H1 (cell line): Measurements from ENCODE around the gene LRP1. TPM values are rescaled to one million over a fixed set of nuclear protein-coding genes. Genes with fewer than 3 reads are reported as not detected.

Source experiments
- CTCF ChIA-PET: fragments of 300-600 bp; sonication (Branson Sonifier 250); formaldehyde crosslinking; loops from one replicate; lab custom pipeline; 2021; ENCODE audit not compliant: partially characterized antibody; lab: Charles Lee
- POLR2A ChIA-PET: fragments of 300-600 bp; sonication (Branson Sonifier 250); formaldehyde crosslinking; loops from one replicate; lab custom pipeline; 2021; ENCODE audit warnings: inconsistent platforms; ENCODE audit not compliant: partially characterized antibody; lab: Charles Lee
- DNase-seq, 2 experiments: peaks; one replicate each; pipeline versions ENCODE4 v3.0.0 to v3.0.0-alpha.2; 2010 to 2022; ENCODE audit warnings: low spot score in 2 of 2, low read depth in 1 of 2, mixed read lengths in 1 of 2
- FAIRE-seq: peaks from 2 replicates; lab custom pipeline; 2011; peaks lifted over from hg19 to GRCh38; lab: Jason Lieb, UNC
- H2AFZ ChIP-seq: 2 replicates; pipeline ENCODE4 v1.8.1; 2012; ENCODE audit warnings: low read length, inconsistent platforms
- H2AK5ac ChIP-seq: 2 replicates; pipeline ENCODE4 v1.6.1; 2013; ENCODE audit warnings: low read depth, low read length
- H2BK120ac ChIP-seq: replicated peaks from 2 replicates; pipeline ENCODE3; 2013; ENCODE audit warnings: low read depth, low read length, inconsistent platforms
- H2BK12ac ChIP-seq: 2 replicates; pipeline ENCODE4 v1.6.1; 2013; ENCODE audit warnings: low read depth, low read length
- H2BK15ac ChIP-seq: 2 replicates; pipeline ENCODE4 v1.6.1; 2013; ENCODE audit warnings: low read length
- H2BK20ac ChIP-seq: 2 replicates; pipeline ENCODE4 v1.6.1; 2013; ENCODE audit warnings: low read length
- H2BK5ac ChIP-seq: 2 replicates; pipeline ENCODE4 v1.6.1; 2013; ENCODE audit warnings: low read depth, low read length
- H3K14ac ChIP-seq: 2 replicates; pipeline ENCODE4 v1.6.1; 2013; ENCODE audit warnings: inconsistent platforms; ENCODE audit not compliant: insufficient read length
- H3K18ac ChIP-seq: 2 replicates; pipeline ENCODE4 v1.6.1; 2013; ENCODE audit warnings: low read length; ENCODE audit errors: extremely low read depth
- H3K23ac ChIP-seq: 2 replicates; pipeline ENCODE4 v1.6.1; 2013; ENCODE audit warnings: inconsistent platforms; ENCODE audit not compliant: insufficient read length
- H3K23me2 ChIP-seq: 2 replicates; pipeline ENCODE4 v1.6.1; 2013; ENCODE audit warnings: low read depth, low read length
- H3K27ac ChIP-seq: 2 replicates; pipeline ENCODE4 v1.6.1; 2011; ENCODE audit warnings: low read depth, low read length, inconsistent platforms
- H3K27me3 ChIP-seq, 4 experiments: replicated peaks in 1 of 4; 1 replicate in 1 of 4; 2 replicates in 3 of 4; pipeline versions ENCODE4 v1.6.1 to v1.8.1; 2011 to 2013; ENCODE audit warnings: low read length in 3 of 4, mild to moderate bottlenecking in 3 of 4, inconsistent platforms in 2 of 4, mixed read lengths in 2 of 4, moderate library complexity in 1 of 4; ENCODE audit not compliant: control insufficient read depth in 3 of 4, insufficient read depth in 3 of 4; ENCODE audit errors: extremely low read depth in 1 of 4
- H3K36me3 ChIP-seq, 4 experiments: 2 replicates each; pipeline versions ENCODE4 v1.6.1 to v1.8.1; 2011 to 2013; ENCODE audit warnings: mild to moderate bottlenecking in 4 of 4, low read length in 3 of 4, moderate library complexity in 2 of 4, control low read depth in 1 of 4, inconsistent platforms in 1 of 4; ENCODE audit not compliant: insufficient read depth in 4 of 4, control insufficient read depth in 2 of 4
- H3K4ac ChIP-seq: replicated peaks from 2 replicates; pipeline ENCODE3; 2013; ENCODE audit warnings: low read length, low read depth, mixed read lengths, inconsistent platforms; ENCODE audit not compliant: insufficient read length
- H3K4me1 ChIP-seq, 4 experiments: replicated peaks in 1 of 4; 1 replicate in 1 of 4; 2 replicates in 3 of 4; pipeline versions ENCODE4 v1.6.1 to v1.8.1; 2011 to 2013; ENCODE audit warnings: low read length in 3 of 4, inconsistent platforms in 2 of 4, mixed read lengths in 1 of 4; ENCODE audit not compliant: insufficient read depth in 4 of 4, control insufficient read depth in 3 of 4
- H3K4me2 ChIP-seq, 2 experiments: 2 replicates each; pipeline versions ENCODE4 v1.6.1 to v1.8.1; 2011 to 2013; ENCODE audit warnings: low read depth in 2 of 2, low read length in 2 of 2, control low read depth in 1 of 2, inconsistent platforms in 1 of 2, mild to moderate bottlenecking in 1 of 2; ENCODE audit not compliant: insufficient read depth in 1 of 2
- H3K4me3 ChIP-seq, 4 experiments: fragments of 200-600, 300-600 bp in 1 of 4; sonication (generic), shearing (Covaris generic), sonication (Bioruptor Twin) in 1 of 4; 2 replicates each; pipeline versions ENCODE4 v1.5.1 to v1.8.1; 2011 to 2016; ENCODE audit warnings: low read length in 4 of 4, low read depth in 3 of 4, control low read depth in 2 of 4, inconsistent platforms in 2 of 4, mild to moderate bottlenecking in 2 of 4, mixed read lengths in 1 of 4, moderate library complexity in 1 of 4; ENCODE audit not compliant: insufficient read depth in 2 of 4; ENCODE audit errors: extremely low read depth in 1 of 4
- H3K56ac ChIP-seq: replicated peaks from 2 replicates; pipeline ENCODE3; 2013; ENCODE audit warnings: low read depth, mild to moderate bottlenecking, mixed read lengths, low read length, inconsistent platforms; ENCODE audit not compliant: insufficient read length
- H3K79me1 ChIP-seq: 2 replicates; pipeline ENCODE4 v1.6.1; 2013; ENCODE audit warnings: low read depth, low read length, control low read depth
- H3K79me2 ChIP-seq, 2 experiments: 2 replicates each; pipeline versions ENCODE4 v1.6.1 to v1.8.1; 2012 to 2013; ENCODE audit warnings: low read length in 2 of 2, mild to moderate bottlenecking in 2 of 2, inconsistent platforms in 1 of 2; ENCODE audit not compliant: insufficient read depth in 2 of 2, control insufficient read depth in 1 of 2
- H3K9ac ChIP-seq, 4 experiments: replicated peaks in 1 of 4; 1 replicate in 1 of 4; 2 replicates in 3 of 4; pipeline versions ENCODE4 v1.6.1 to v1.8.1; 2011 to 2013; ENCODE audit warnings: low read depth in 3 of 4, low read length in 3 of 4, control low read depth in 2 of 4, mild to moderate bottlenecking in 2 of 4, moderate library complexity in 2 of 4, inconsistent platforms in 1 of 4; ENCODE audit errors: extremely low read depth in 1 of 4
- H3K9me3 ChIP-seq, 2 experiments: 2 replicates each; pipeline versions ENCODE4 v1.6.1 to v1.8.1; 2012 to 2013; ENCODE audit warnings: mild to moderate bottlenecking in 2 of 2, moderate library complexity in 2 of 2, control low read depth in 1 of 2, inconsistent platforms in 1 of 2, low read depth in 1 of 2, low read length in 1 of 2, mixed read lengths in 1 of 2; ENCODE audit not compliant: insufficient read depth in 2 of 2
- H4K20me1 ChIP-seq, 2 experiments: replicated peaks in 1 of 2; 2 replicates each; pipeline versions ENCODE3 to v1.8.1; 2011 to 2013; ENCODE audit warnings: inconsistent platforms in 2 of 2, low read length in 2 of 2, mild to moderate bottlenecking in 1 of 2; ENCODE audit not compliant: insufficient read depth in 2 of 2, control insufficient read depth in 1 of 2
- H4K5ac ChIP-seq: 2 replicates; pipeline ENCODE4 v1.6.1; 2013; ENCODE audit warnings: low read length, low read depth, mixed read lengths, inconsistent platforms; ENCODE audit not compliant: insufficient read length
- H4K8ac ChIP-seq: 2 replicates; pipeline ENCODE4 v1.8.0; 2013; ENCODE audit warnings: mild to moderate bottlenecking, moderate library complexity, low read length, inconsistent platforms; ENCODE audit not compliant: insufficient read depth; ENCODE audit errors: extremely low read depth
- H4K91ac ChIP-seq: replicated peaks from 2 replicates; pipeline ENCODE3; 2013; ENCODE audit warnings: low read length, mixed read lengths, inconsistent platforms; ENCODE audit not compliant: insufficient read length
- EP300 ChIP-seq, 2 experiments: IDR thresholded peaks; 1 replicate in 1 of 2; 2 replicates in 1 of 2; pipeline ENCODE4 v1.6.1; 2011 to 2012; ENCODE audit warnings: low read depth in 2 of 2, low read length in 2 of 2, mild to moderate bottlenecking in 2 of 2, borderline replicate concordance in 1 of 2, inconsistent platforms in 1 of 2, moderate library complexity in 1 of 2
- HDAC6 ChIP-seq: IDR thresholded peaks from one replicate; pipeline ENCODE4 v1.7.1; 2012; ENCODE audit warnings: low read depth, mild to moderate bottlenecking, inconsistent platforms, low read length, moderate library complexity
- JUN ChIP-seq: IDR thresholded peaks from 2 replicates; pipeline ENCODE4 v1.6.1; 2011; ENCODE audit warnings: low read depth, mild to moderate bottlenecking, improper control_type of control experiment, low read length
- KDM1A ChIP-seq: fragments of 200-600, 300-600 bp; sonication (generic); IDR thresholded peaks from 2 replicates; pipeline ENCODE4 v1.7.1; 2016; ENCODE audit warnings: mild to moderate bottlenecking, low read length, borderline replicate concordance
- MAFK ChIP-seq: IDR thresholded peaks from 2 replicates; pipeline ENCODE4 v1.6.1; 2012; ENCODE audit warnings: low read depth, mild to moderate bottlenecking, improper control_type of control experiment, low read length
- PHF8 ChIP-seq: fragments of 200-600 bp; sonication (generic); conservative IDR thresholded peaks from 2 replicates; pipeline ENCODE4 v1.7.1; 2012; ENCODE audit warnings: low read depth, mild to moderate bottlenecking, inconsistent platforms, low read length, moderate library complexity
- POLR2AphosphoS5 ChIP-seq: IDR thresholded peaks from 2 replicates; pipeline ENCODE4 v1.6.1; 2011; ENCODE audit warnings: low read depth, low read length
- RAD21 ChIP-seq, 2 experiments: IDR thresholded peaks in 1 of 2; conservative IDR thresholded peaks in 1 of 2; 2 replicates each; pipeline ENCODE4 v1.6.1; 2011; ENCODE audit warnings: low read depth in 2 of 2, low read length in 2 of 2, improper control_type of control experiment in 1 of 2, inconsistent platforms in 1 of 2, mild to moderate bottlenecking in 1 of 2, moderate library complexity in 1 of 2
- SAP30 ChIP-seq: fragments of 300-600 bp; sonication (generic); IDR thresholded peaks from 2 replicates; pipeline ENCODE4 v1.7.1; 2012; ENCODE audit warnings: low read length, moderate library complexity, mild to moderate bottlenecking, inconsistent platforms; ENCODE audit not compliant: insufficient read depth, insufficient replicate concordance
- TAF1 ChIP-seq: IDR thresholded peaks from 2 replicates; pipeline ENCODE4 v1.6.1; 2011; ENCODE audit warnings: mild to moderate bottlenecking, low read depth, low read length
- YY1 ChIP-seq: IDR thresholded peaks from 2 replicates; pipeline ENCODE4 v1.6.1; 2011; ENCODE audit warnings: low read depth, mild to moderate bottlenecking, low read length
- ZNF274 ChIP-seq: IDR thresholded peaks from 2 replicates; pipeline ENCODE4 v1.7.0; 2012; ENCODE audit warnings: low read length, borderline replicate concordance; ENCODE audit errors: extremely low read depth
- WGBS, 2 experiments: shearing (Covaris generic) in 1 of 2; methylation state at CpG; one replicate each; pipeline versions ENCODE4 v1.1.6 to v1.1.7; 2013 to 2015; ENCODE audit warnings: low lambda C conversion rate in 2 of 2, mixed read lengths in 2 of 2, inconsistent platforms in 1 of 2, low coverage in 1 of 2, missing lambda C conversion rate in 1 of 2; ENCODE audit not compliant: insufficient replicate concordance in 2 of 2, insufficient coverage in 1 of 2, insufficient read length in 1 of 2; ENCODE audit errors: extremely low coverage in 1 of 2, missing lambda C conversion rate in 1 of 2; 5-methylcytosine and 5-hydroxymethylcytosine counted together
- polyA plus RNA-seq, 7 experiments: library from polyadenylated mRNA; depleted of rRNA in 3 of 7; stranded (reverse) in 5 of 7; unstranded in 2 of 7; fragments of >200 nt in 5 of 7; fragments of 200-250 nt in 2 of 7; gene quantifications; 1 replicate in 5 of 7; 2 replicates in 1 of 7; 4 replicates in 1 of 7; pipeline versions ENCODE4 v1.2.1 to v1.2.3, GENCODE V29; 2011 to 2013; ENCODE audit warnings: missing spikeins in 2 of 7, mixed read lengths in 2 of 7
- total RNA-seq: library from RNA; stranded (reverse); fragmentation: NEBNext Ultra II Directional; extraction: Animal tissue kit (Norgen Biotek cat#: 25700); gene quantifications from 2 replicates; pipeline ENCODE4 v1.2.1, GENCODE V29; 2021

Gene LRP1
- total and polyA plus RNA-seq, 2 of the 8 experiments (the other 6 are each of a cell fraction or from before 2014, with no cell fraction given) = 35.3 to 92.5 TPM

DNA sequence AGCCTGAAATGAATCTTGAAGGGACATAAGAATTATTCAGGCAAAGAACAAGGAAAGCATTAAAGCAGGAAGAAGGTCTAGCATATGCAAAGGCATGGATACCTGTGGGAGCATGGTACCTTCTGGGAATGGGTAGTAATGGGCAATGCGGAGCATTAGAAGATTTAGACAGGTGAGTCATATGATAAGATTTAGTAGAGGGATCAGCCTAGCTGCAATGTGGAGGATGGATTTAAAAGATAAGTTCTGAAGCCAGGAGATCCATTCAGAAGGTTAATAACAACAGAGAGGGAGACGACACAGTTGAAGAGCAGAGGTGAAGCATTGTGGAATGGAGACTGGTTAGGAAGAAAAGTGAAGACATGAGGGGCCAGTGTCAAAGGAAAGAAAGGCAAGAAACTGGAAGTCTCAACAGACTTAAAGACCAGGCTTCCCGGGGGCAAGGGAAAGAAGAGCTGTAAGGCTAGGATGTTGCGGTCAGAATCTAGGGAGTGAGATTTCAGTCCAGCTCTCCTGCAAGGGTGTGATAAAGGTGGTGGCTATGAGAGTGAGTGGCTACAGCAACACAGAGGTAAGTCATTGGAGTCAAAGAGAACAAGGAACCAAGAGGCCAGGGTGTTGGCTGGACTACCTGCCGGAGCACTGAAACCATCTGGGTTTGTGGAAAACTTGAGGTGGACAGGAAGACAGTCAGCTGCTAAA is 11.6 kb upstream of the LRP1 start:
- H2BK120ac ChIP-seq = no peak overlapping the region
- H2BK15ac ChIP-seq = no peak overlapping the region
- no peak overlapping the region for H2BK20ac ChIP-seq
- H4K5ac ChIP-seq = no peak overlapping the region
- H2AK5ac ChIP-seq = no peak overlapping the region
- H3K23ac ChIP-seq = no peak overlapping the region
- TF ChIP-seq SAP30 (no peak), RAD21 (IDR thresholded peaks at IDR 0.05 in 1 of 2, conservative IDR thresholded peaks at IDR 0.05 in 1 of 2; ENCODE audit: low read depth in 2 of 2, low read length in 2 of 2) (no peak), EP300 (IDR thresholded peaks at IDR 0.05; ENCODE audit: borderline replicate concordance in 1 of 2, low read depth in 2 of 2, low read length in 2 of 2) (no peak), HDAC6 (no peak), ZNF274 (no peak), KDM1A (no peak), JUN (no peak), TAF1 (no peak), YY1 (no peak), PHF8 (no peak), POLR2AphosphoS5 (no peak), MAFK (no peak)
- TF ChIP-seq, all 59 proteins: peak for 0
- CTCF ChIA-PET = interaction anchor here (0.6 to 19.8 kb wide), 13 partner anchors 7 to 129 kb away, joined by 3 to 305 read pairs (median 5); partner anchors contain the start of gene LRP1
- WGBS, 2 experiments = 86% methylated on average over 5 of the region's 5 CpGs; no CpG with 5 or more reads in 1 of the 2 experiments
- Histone ChIP-seq H4K91ac (no peak overlapping the region), H3K18ac (no peak overlapping the region), H3K4me3 (no peak overlapping the region), H3K9ac (no peak overlapping the region), H3K9me3 (no peaks in the 10 kb centered on the region), H3K56ac (no peak overlapping the region), H2BK12ac (no peak overlapping the region; the same call in 1 of the 2 replicates), H3K27me3 (peaks cover 0 to 2% (median under 1%) of the 10 kb centered on the region in 4 experiments; a peak in 1 of 7 replicates), H4K8ac (no peak overlapping the region), H3K36me3 (no peaks in the 10 kb centered on the region), H3K4me1 (peaks cover 0 to 12% (median 4%) of the 10 kb centered on the region in 4 experiments; a peak in 4 of 7 replicates), H3K4me2 (no peak overlapping the region), H2BK5ac (no peak overlapping the region), H3K14ac (no peak overlapping the region), H3K27ac (no peak overlapping the region), H3K79me2 (no peaks in the 10 kb centered on the region), H4K20me1 (no peaks in the 10 kb centered on the region), H3K79me1 (no peaks in the 10 kb centered on the region), H2AFZ (no peak overlapping the region), H3K23me2 (peaks cover 5% of the 10 kb centered on the region), H3K4ac (no peak overlapping the region)
- FAIRE-seq (no peak), DNase-seq (no peak)
- POLR2A ChIA-PET = interaction anchor here (1.2 to 2.5 kb wide), 6 partner anchors 7 to 51 kb away, joined by 3 to 10 read pairs (median 4); partner anchors contain the start of gene LRP1
